Astrocyte (in vitro differentiated cells and primary cell): ENCODE measurements around the gene PMM2.

Experiments
- EZH2 ChIP-seq: IDR thresholded peaks from 2 replicates; pipeline ENCODE4 v1.6.1; 2012; ENCODE audit warnings: mild to moderate bottlenecking, low read length, inconsistent platforms; ENCODE audit not compliant: insufficient read depth
- TF ChIP-seq, protein P1 (sequence below): IDR thresholded peaks from 2 replicates; pipeline ENCODE4 v1.5.1; 2011; ENCODE audit warnings: low read depth, mild to moderate bottlenecking, inconsistent platforms, low read length, moderate library complexity; ENCODE audit not compliant: insufficient read depth

GRCh38 chr16:8788578-8789172 is 9.0 kb upstream of the PMM2 start:
- TF ChIP-seq, protein P1, sequence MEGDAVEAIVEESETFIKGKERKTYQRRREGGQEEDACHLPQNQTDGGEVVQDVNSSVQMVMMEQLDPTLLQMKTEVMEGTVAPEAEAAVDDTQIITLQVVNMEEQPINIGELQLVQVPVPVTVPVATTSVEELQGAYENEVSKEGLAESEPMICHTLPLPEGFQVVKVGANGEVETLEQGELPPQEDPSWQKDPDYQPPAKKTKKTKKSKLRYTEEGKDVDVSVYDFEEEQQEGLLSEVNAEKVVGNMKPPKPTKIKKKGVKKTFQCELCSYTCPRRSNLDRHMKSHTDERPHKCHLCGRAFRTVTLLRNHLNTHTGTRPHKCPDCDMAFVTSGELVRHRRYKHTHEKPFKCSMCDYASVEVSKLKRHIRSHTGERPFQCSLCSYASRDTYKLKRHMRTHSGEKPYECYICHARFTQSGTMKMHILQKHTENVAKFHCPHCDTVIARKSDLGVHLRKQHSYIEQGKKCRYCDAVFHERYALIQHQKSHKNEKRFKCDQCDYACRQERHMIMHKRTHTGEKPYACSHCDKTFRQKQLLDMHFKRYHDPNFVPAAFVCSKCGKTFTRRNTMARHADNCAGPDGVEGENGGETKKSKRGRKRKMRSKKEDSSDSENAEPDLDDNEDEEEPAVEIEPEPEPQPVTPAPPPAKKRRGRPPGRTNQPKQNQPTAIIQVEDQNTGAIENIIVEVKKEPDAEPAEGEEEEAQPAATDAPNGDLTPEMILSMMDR: no peak
- no peak for TF ChIP-seq EZH2
